GM23338 (cell line): Measurements from ENCODE around the gene PACS1. TPM values are rescaled to one million over a fixed set of nuclear protein-coding genes. Genes with fewer than 3 reads are reported as not detected.

Experiments used
- ATAC-seq: fragments of 200-7000 bp; cut with Tn5 transposase; 3 replicates; pipeline ENCODE4 v1.9.1; 2020
- DNase-seq: peaks from one replicate; pipeline ENCODE4 v3.0.0-alpha.2; 2015; ENCODE audit warnings: low spot score
- H2AFZ ChIP-seq: fragments of 200-600 bp; sonication (generic); 2 replicates; pipeline ENCODE4 v1.8.0; 2016; ENCODE audit warnings: antibody characterized with exemption, mild to moderate bottlenecking, moderate library complexity
- H3F3A ChIP-seq: fragments of 200-600 bp; sonication (generic); replicated peaks from 2 replicates; pipeline ENCODE4 v1.8.0; 2017; ENCODE audit warnings: antibody characterized with exemption, mixed run types, low read depth
- H3K27ac ChIP-seq: fragments of 200-600 bp; sonication (generic); 2 replicates; pipeline ENCODE4 v1.6.1; 2016; ENCODE audit warnings: low read depth
- H3K27me3 ChIP-seq: fragments of 200-600 bp; sonication (generic); 2 replicates; pipeline ENCODE4 v1.8.0; 2016; ENCODE audit warnings: mild to moderate bottlenecking, mixed run types, moderate library complexity; ENCODE audit not compliant: insufficient read depth
- H3K36me3 ChIP-seq: fragments of 200-600 bp; sonication (generic); 2 replicates; pipeline ENCODE4 v1.8.0; 2016; ENCODE audit warnings: mild to moderate bottlenecking; ENCODE audit not compliant: insufficient read depth
- H3K4me1 ChIP-seq: fragments of 200-600 bp; sonication (generic); 2 replicates; pipeline ENCODE4 v1.8.0; 2016; ENCODE audit warnings: mild to moderate bottlenecking, moderate library complexity; ENCODE audit not compliant: insufficient read depth
- H3K4me2 ChIP-seq: fragments of 200-600 bp; sonication (generic); 2 replicates; pipeline ENCODE4 v1.7.1; 2017; ENCODE audit warnings: mixed run types
- H3K4me3 ChIP-seq: fragments of 200-600 bp; sonication (generic); 2 replicates; pipeline ENCODE4 v1.6.1; 2016; ENCODE audit warnings: mixed run types
- H3K79me2 ChIP-seq: fragments of 200-600 bp; sonication (generic); replicated peaks from 2 replicates; pipeline ENCODE4 v1.8.0; 2017; ENCODE audit warnings: mild to moderate bottlenecking; ENCODE audit not compliant: insufficient read depth
- H3K9me2 ChIP-seq: fragments of 200-600 bp; sonication (generic); 2 replicates; pipeline ENCODE4 v1.8.0; 2017; ENCODE audit not compliant: insufficient read depth
- H4K20me1 ChIP-seq: fragments of 200-600 bp; sonication (generic); replicated peaks from 2 replicates; pipeline ENCODE4 v1.8.0; 2017; ENCODE audit warnings: mild to moderate bottlenecking; ENCODE audit not compliant: insufficient read depth
- H3K27ac Mint-ChIP-seq: 2 replicates; pipeline ENCODE4 v1.8.0; 2020; ENCODE audit warnings: inconsistent platforms, mild to moderate bottlenecking, moderate library complexity, mixed read lengths
- H3K27me3 Mint-ChIP-seq: 3 replicates; pipeline ENCODE4 v1.8.0; 2022; ENCODE audit warnings: low read depth, mild to moderate bottlenecking, moderate library complexity, mixed read lengths, inconsistent platforms; ENCODE audit not compliant: insufficient read depth, poor library complexity
- H3K36me3 Mint-ChIP-seq: 3 replicates; pipeline ENCODE4 v1.8.0; 2021; ENCODE audit warnings: low read depth, mild to moderate bottlenecking, inconsistent platforms, moderate library complexity, mixed read lengths
- H3K4me1 Mint-ChIP-seq: 3 replicates; pipeline ENCODE4 v1.8.0; 2020; ENCODE audit warnings: mild to moderate bottlenecking, inconsistent platforms, mixed read lengths
- H3K4me3 Mint-ChIP-seq: 3 replicates; pipeline ENCODE4 v1.8.0; 2021; ENCODE audit warnings: moderate library complexity, mild to moderate bottlenecking, inconsistent platforms, mixed read lengths
- H3K9me3 Mint-ChIP-seq: 3 replicates; pipeline ENCODE4 v1.8.0; 2020; ENCODE audit warnings: moderate library complexity, mild to moderate bottlenecking, inconsistent platforms, mixed read lengths
- CREB1 ChIP-seq: fragments of 250-450 bp; sonication (Bioruptor Pico); IDR thresholded peaks from 2 replicates; pipeline ENCODE4 v1.5.0; 2020; ENCODE audit warnings: low read depth, mild to moderate bottlenecking, moderate library complexity
- EZH2 ChIP-seq: fragments of 200-600 bp; sonication (generic); IDR thresholded peaks from one replicate; pipeline ENCODE4 v1.8.0; 2017; ENCODE audit warnings: antibody characterized with exemption, mild to moderate bottlenecking, low read depth; ENCODE audit not compliant: unreplicated experiment
- EZH2phosphoT487 ChIP-seq: fragments of 200-600 bp; sonication (generic); IDR thresholded peaks from one replicate; pipeline ENCODE4 v1.8.1; 2018; ENCODE audit warnings: antibody characterized with exemption; ENCODE audit not compliant: unreplicated experiment
- JUNB ChIP-seq: IDR thresholded peaks from one replicate; pipeline ENCODE4 v1.6.1; 2016; ENCODE audit warnings: antibody characterized with exemption; ENCODE audit not compliant: unreplicated experiment
- NANOG ChIP-seq: IDR thresholded peaks from 2 replicates; pipeline ENCODE4 v1.6.1; 2016; ENCODE audit warnings: antibody characterized with exemption, borderline replicate concordance
- POLR2AphosphoS5 ChIP-seq: IDR thresholded peaks from 2 replicates; pipeline ENCODE4 v1.6.1; 2016; ENCODE audit warnings: antibody characterized with exemption, low read depth
- REST ChIP-seq: IDR thresholded peaks from one replicate; pipeline ENCODE4 v1.6.1; 2018; ENCODE audit warnings: antibody characterized with exemption; ENCODE audit not compliant: unreplicated experiment
- STAT1 ChIP-seq: IDR thresholded peaks from one replicate; pipeline ENCODE4 v1.6.1; 2016; ENCODE audit warnings: antibody characterized with exemption; ENCODE audit not compliant: unreplicated experiment
- ZNF331 ChIP-seq: fragments of 250-450 bp; sonication (Bioruptor Pico); IDR thresholded peaks from 2 replicates; pipeline ENCODE4 v1.5.0; 2020; ENCODE audit warnings: low read depth, mild to moderate bottlenecking, moderate library complexity
- ZNF462 ChIP-seq: fragments of 250-450 bp; sonication (Bioruptor Pico); IDR thresholded peaks from 2 replicates; pipeline ENCODE4 v1.5.0; 2020; ENCODE audit warnings: mild to moderate bottlenecking, moderate library complexity
- polyA plus RNA-seq: library from polyadenylated mRNA; unstranded; fragments of >200 nt; fragmentation: Nextera tagmentation; extraction: Ambion mirVana; gene quantifications from 2 replicates; pipeline ENCODE4 v1.2.1, GENCODE V29; 2016
- total RNA-seq: library from RNA; depleted of rRNA; stranded (reverse); fragments of >200 nt; shearing (Covaris generic); gene quantifications from 2 replicates; pipeline ENCODE4 v1.2.3, GENCODE V29; 2014
- TF ChIP-seq, protein P1 (sequence below), 2 experiments: fragments of 200-600 bp in 1 of 2; sonication (generic) in 1 of 2; conservative IDR thresholded peaks; 2 replicates each; pipeline versions ENCODE4 v1.5.1 to v1.6.1; 2016 to 2017; ENCODE audit warnings: antibody characterized with exemption in 2 of 2, low read depth in 2 of 2, mild to moderate bottlenecking in 2 of 2, moderate library complexity in 1 of 2
- TF ChIP-seq, protein P2 (sequence below): IDR thresholded peaks from 2 replicates; pipeline ENCODE4 v1.6.1; 2016; ENCODE audit warnings: antibody characterized with exemption

PACS1 gene
- total and polyA plus RNA-seq, 2 experiments from 2014 or later, result 8.0 to 37.5 TPM

DNA sequence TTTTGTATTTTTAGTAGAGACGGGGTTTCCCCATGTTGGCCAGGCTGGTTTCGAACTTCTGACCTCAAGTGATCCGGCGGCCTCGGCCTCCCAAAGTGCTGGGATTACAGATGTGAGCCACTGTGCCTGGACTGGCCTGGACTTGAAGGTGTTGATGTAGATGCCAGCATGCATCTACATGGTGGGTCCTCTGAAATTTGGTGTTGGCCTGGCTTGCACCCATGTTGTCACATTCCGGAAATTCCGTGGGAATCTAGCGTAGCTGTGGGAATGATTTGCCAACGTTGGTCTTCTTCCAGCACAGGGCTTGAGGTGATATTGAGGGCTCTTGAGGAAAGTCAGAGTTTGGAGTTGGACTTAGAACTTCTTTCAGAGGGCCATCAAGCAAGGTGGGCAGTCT is 6.5 kb downstream of the PACS1 start:
- H4K20me1 ChIP-seq, result peaks cover 14% of the 10 kb centered on the region
- Mint-ChIP-seq H3K9me3 (no peaks in the 10 kb centered on the region), H3K4me1 (peaks cover 9% of the 10 kb centered on the region)

More for the DNA sequence above, 6.5 kb downstream of the PACS1 start:
- no peak overlapping the region for H3K27ac Mint-ChIP-seq
- no peak for TF ChIP-seq EZH2phosphoT487
- no peak for TF ChIP-seq JUNB
- TF ChIP-seq ZNF462 (CRISPR knock-in tag), result no peak
- TF ChIP-seq EZH2, result no peak
- TF ChIP-seq, protein P1, sequence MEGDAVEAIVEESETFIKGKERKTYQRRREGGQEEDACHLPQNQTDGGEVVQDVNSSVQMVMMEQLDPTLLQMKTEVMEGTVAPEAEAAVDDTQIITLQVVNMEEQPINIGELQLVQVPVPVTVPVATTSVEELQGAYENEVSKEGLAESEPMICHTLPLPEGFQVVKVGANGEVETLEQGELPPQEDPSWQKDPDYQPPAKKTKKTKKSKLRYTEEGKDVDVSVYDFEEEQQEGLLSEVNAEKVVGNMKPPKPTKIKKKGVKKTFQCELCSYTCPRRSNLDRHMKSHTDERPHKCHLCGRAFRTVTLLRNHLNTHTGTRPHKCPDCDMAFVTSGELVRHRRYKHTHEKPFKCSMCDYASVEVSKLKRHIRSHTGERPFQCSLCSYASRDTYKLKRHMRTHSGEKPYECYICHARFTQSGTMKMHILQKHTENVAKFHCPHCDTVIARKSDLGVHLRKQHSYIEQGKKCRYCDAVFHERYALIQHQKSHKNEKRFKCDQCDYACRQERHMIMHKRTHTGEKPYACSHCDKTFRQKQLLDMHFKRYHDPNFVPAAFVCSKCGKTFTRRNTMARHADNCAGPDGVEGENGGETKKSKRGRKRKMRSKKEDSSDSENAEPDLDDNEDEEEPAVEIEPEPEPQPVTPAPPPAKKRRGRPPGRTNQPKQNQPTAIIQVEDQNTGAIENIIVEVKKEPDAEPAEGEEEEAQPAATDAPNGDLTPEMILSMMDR (conservative IDR thresholded peaks at IDR 0.05; ENCODE audit: low read depth in 2 of 2), result no peak
- TF ChIP-seq NANOG, result no peak
- TF ChIP-seq STAT1, result no peak
- TF ChIP-seq ZNF331 (CRISPR knock-in tag), result no peak
- no peak for TF ChIP-seq CREB1 (CRISPR knock-in tag)
- TF ChIP-seq REST, result no peak
- TF ChIP-seq POLR2AphosphoS5, result no peak
- TF ChIP-seq, protein P2, sequence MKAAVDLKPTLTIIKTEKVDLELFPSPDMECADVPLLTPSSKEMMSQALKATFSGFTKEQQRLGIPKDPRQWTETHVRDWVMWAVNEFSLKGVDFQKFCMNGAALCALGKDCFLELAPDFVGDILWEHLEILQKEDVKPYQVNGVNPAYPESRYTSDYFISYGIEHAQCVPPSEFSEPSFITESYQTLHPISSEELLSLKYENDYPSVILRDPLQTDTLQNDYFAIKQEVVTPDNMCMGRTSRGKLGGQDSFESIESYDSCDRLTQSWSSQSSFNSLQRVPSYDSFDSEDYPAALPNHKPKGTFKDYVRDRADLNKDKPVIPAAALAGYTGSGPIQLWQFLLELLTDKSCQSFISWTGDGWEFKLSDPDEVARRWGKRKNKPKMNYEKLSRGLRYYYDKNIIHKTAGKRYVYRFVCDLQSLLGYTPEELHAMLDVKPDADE, result no peak
- no peak for DNase-seq
- H2AFZ ChIP-seq, result no peak overlapping the region
- H3K36me3 ChIP-seq, result peaks cover 6% of the 10 kb centered on the region
- H3K27ac ChIP-seq, result no peak overlapping the region
- no peaks in the 10 kb centered on the region for H3K9me2 ChIP-seq
- H3K79me2 ChIP-seq, result peaks cover 60% of the 10 kb centered on the region
- no peak overlapping the region for H3K4me3 ChIP-seq
- H3K27me3 ChIP-seq, result no peaks in the 10 kb centered on the region
- H3K27me3 Mint-ChIP-seq, result no peaks in the 10 kb centered on the region
- H3K36me3 Mint-ChIP-seq, result peaks cover 5% of the 10 kb centered on the region
- H3F3A ChIP-seq, result peaks cover 6% of the 10 kb centered on the region; the same call in 1 of the 2 replicates
- ATAC-seq, result no peak
- no peak overlapping the region for H3K4me2 ChIP-seq
- H3K4me1 ChIP-seq, result peaks cover 7% of the 10 kb centered on the region
- H3K4me3 Mint-ChIP-seq, result no peak overlapping the region
